ENCODE results near the gene SLC6A8. TPM values are rescaled to one million over a fixed set of nuclear protein-coding genes. Genes with fewer than 3 reads are reported as not detected.

The SLC6A8 gene
- total RNA-seq, 2 experiments from 2014 or later, result 2.5 to 2.7 TPM

GRCh38 chrX:153669901-153670731 is 17.6 kb upstream of the SLC6A8 start:
- ChIA-PET POLR2A (interaction anchor here (0.9 kb wide), 1 partner anchor 21 kb away, joined by 3 read pairs; no protein-coding TSS in a partner anchor), CTCF (interaction anchor here (0.9 to 5.4 kb wide), 9 partner anchors 12 to 142 kb away, joined by 3 to 42 read pairs (median 27); partner anchors contain the start of gene DUSP9)
- DNase-seq (no peak), ATAC-seq (no peak)
- no peak overlapping the region for H3K4me3 Mint-ChIP-seq
- H3K9me3 Mint-ChIP-seq, result no peaks in the 10 kb centered on the region
- H3K36me3 Mint-ChIP-seq (ENCODE audit: low read depth), result no peaks in the 10 kb centered on the region
- intact Hi-C loops (cut with micrococcal nuclease), result loop anchor here (10.0 kb wide), 1 partner anchor 65 kb away; no protein-coding TSS in a partner anchor
- TF ChIP-seq CTCF (IDR thresholded peaks at IDR 0.05), result no peak
- H3K4me1 Mint-ChIP-seq (ENCODE audit: low read depth), result peaks cover 2% of the 10 kb centered on the region
- no peak overlapping the region for H3K27ac Mint-ChIP-seq
- peaks cover 25% of the 10 kb centered on the region for H3K27me3 Mint-ChIP-seq

- TF ChIP-seq CTCF (IDR thresholded peaks at IDR 0.05), result no peak
- no peak overlapping the region for H3K27ac Mint-ChIP-seq
- POLR2A ChIA-PET, result interaction anchor here (0.9 kb wide), 1 partner anchor 22 kb away, joined by 3 read pairs; no protein-coding TSS in a partner anchor
- H3K9me3 Mint-ChIP-seq, result no peaks in the 10 kb centered on the region
- no peak for ATAC-seq
- peaks cover 2% of the 10 kb centered on the region for H3K4me1 Mint-ChIP-seq (ENCODE audit: low read depth)
- H3K4me3 Mint-ChIP-seq, result no peak overlapping the region
- intact Hi-C loops (cut with micrococcal nuclease), result no loop called here
- CTCF ChIA-PET, result interaction anchor here (1.3 to 5.4 kb wide), 3 partner anchors 37 to 131 kb away, joined by 3 to 42 read pairs (median 40); no protein-coding TSS in a partner anchor
- H3K36me3 Mint-ChIP-seq (ENCODE audit: low read depth), result no peaks in the 10 kb centered on the region
- peaks cover 26% of the 10 kb centered on the region for H3K27me3 Mint-ChIP-seq
- no peak for DNase-seq
Measured at GRCh38 chrX:153670748-153671588, 16.8 kb upstream of the SLC6A8 start.

- Mint-ChIP-seq H3K4me3 (no peak overlapping the region), H3K9me3 (no peaks in the 10 kb centered on the region), H3K27me3 (peaks cover 23% of the 10 kb centered on the region), H3K4me1 (ENCODE audit: low read depth) (peaks cover 2% of the 10 kb centered on the region), H3K36me3 (ENCODE audit: low read depth) (no peaks in the 10 kb centered on the region), H3K27ac (no peak overlapping the region)
- intact Hi-C loops (cut with micrococcal nuclease), result no loop called here
- ChIA-PET CTCF (interaction anchor here (5.4 kb wide), 1 partner anchor 132 kb away, joined by 40 read pairs; no protein-coding TSS in a partner anchor), POLR2A (no interaction called here)
- no peak for TF ChIP-seq CTCF (IDR thresholded peaks at IDR 0.05)
- DNase-seq (no peak), ATAC-seq (no peak)
Measured at GRCh38 chrX:153671589-153672530, 15.9 kb upstream of the SLC6A8 start.

GRCh38 chrX:153672531-153673427 is 14.9 kb upstream of the SLC6A8 start:
- ATAC-seq (no peak), DNase-seq (no peak)
- H3K36me3 Mint-ChIP-seq (ENCODE audit: low read depth), result no peaks in the 10 kb centered on the region
- H3K4me1 Mint-ChIP-seq (ENCODE audit: low read depth), result peaks cover 2% of the 10 kb centered on the region
- no peak overlapping the region for H3K27ac Mint-ChIP-seq
- peaks cover 19% of the 10 kb centered on the region for H3K27me3 Mint-ChIP-seq
- intact Hi-C loops (cut with micrococcal nuclease), result no loop called here
- ChIA-PET CTCF (no interaction called here), POLR2A (no interaction called here)
- no peak overlapping the region for H3K4me3 Mint-ChIP-seq
- TF ChIP-seq CTCF (IDR thresholded peaks at IDR 0.05), result no peak
- no peaks in the 10 kb centered on the region for H3K9me3 Mint-ChIP-seq

All from activated CD8-positive, alpha-beta T cell treated with anti-CD3 and anti-CD28 coated beads for 36 hours (primary cell).